Astrocyte of the cerebellum (primary cell): ENCODE data around the gene ASF1B.

Source experiments
- DNase-seq: peaks from one replicate; pipeline ENCODE4 v3.0.0-alpha.2; 2011; ENCODE audit warnings: low read depth
- H3K4me3 ChIP-seq: 2 replicates; pipeline ENCODE4 v1.5.1; 2011; ENCODE audit warnings: mild to moderate bottlenecking, low read depth, low read length, moderate library complexity
- in situ Hi-C: cut with HindIII; loops from 2 replicates; pipeline ENCODE4 v1.10.0; 2017; ENCODE audit warnings: low sequenced_read_pairs
- TF ChIP-seq, protein P1 (sequence below): IDR thresholded peaks from 2 replicates; pipeline ENCODE4 v1.5.1; 2012; ENCODE audit warnings: low read length, low read depth, moderate library complexity, mild to moderate bottlenecking; ENCODE audit errors: missing control alignments

Gene ASF1B

GRCh38 chr19:14139944-14140343, 3.6 kb upstream of the ASF1B start:
- TF ChIP-seq, protein P1, sequence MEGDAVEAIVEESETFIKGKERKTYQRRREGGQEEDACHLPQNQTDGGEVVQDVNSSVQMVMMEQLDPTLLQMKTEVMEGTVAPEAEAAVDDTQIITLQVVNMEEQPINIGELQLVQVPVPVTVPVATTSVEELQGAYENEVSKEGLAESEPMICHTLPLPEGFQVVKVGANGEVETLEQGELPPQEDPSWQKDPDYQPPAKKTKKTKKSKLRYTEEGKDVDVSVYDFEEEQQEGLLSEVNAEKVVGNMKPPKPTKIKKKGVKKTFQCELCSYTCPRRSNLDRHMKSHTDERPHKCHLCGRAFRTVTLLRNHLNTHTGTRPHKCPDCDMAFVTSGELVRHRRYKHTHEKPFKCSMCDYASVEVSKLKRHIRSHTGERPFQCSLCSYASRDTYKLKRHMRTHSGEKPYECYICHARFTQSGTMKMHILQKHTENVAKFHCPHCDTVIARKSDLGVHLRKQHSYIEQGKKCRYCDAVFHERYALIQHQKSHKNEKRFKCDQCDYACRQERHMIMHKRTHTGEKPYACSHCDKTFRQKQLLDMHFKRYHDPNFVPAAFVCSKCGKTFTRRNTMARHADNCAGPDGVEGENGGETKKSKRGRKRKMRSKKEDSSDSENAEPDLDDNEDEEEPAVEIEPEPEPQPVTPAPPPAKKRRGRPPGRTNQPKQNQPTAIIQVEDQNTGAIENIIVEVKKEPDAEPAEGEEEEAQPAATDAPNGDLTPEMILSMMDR = no peak
- no peak overlapping the region for H3K4me3 ChIP-seq
- DNase-seq = no peak
- in situ Hi-C loops = loop anchor here (5.0 kb wide), 2 partner anchors 63 to 272 kb away; no protein-coding TSS in a partner anchor

GRCh38 chr19:14138576-14139265, 2.3 kb upstream of the ASF1B start:
- H3K4me3 ChIP-seq = no peak overlapping the region
- in situ Hi-C loops = loop anchor here (5.0 kb wide), 2 partner anchors 61 to 274 kb away; no protein-coding TSS in a partner anchor
- TF ChIP-seq, protein P1 = no peak
- DNase-seq = no peak

DNA sequence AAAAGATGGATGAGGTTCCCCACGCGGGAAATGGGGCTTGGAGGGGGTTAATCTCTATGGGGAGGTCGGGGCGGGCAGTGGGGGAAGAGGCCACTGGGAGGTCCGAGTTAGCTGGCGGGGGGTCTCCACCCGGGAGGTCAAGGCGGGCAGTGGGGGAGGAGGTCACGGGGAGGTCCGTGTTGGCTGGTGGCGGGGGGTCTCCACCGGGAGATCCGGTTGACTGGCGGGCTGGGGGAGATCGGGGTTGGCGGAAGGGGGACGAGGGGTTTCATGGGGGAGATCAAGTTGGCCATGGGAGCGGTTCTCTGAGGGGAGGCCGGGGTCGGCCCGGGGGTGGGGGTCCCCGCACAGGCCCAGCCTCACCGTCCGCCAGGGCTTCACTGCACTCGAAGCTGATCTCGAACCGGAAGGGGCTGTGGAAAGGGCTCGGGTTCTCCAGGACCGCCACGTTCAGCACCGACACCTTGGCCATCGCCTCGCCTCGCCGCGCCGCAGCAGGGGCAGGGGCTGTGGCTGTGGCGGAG, 342 bp downstream of the ASF1B start:
- in situ Hi-C loops = loop anchor here (5.0 kb wide), 2 partner anchors 59 to 276 kb away; no protein-coding TSS in a partner anchor
- DNase-seq = no peak
- TF ChIP-seq, protein P1 = no peak
- H3K4me3 ChIP-seq = peak overlapping the region; percentile 80

GRCh38 chr19:14135355-14135754, 1.0 kb downstream of the ASF1B start:
- no peak for DNase-seq
- peak overlapping the region; percentile 80 for H3K4me3 ChIP-seq
- in situ Hi-C loops = loop anchor here (5.0 kb wide), 2 partner anchors 58 to 277 kb away; no protein-coding TSS in a partner anchor
- TF ChIP-seq, protein P1 = no peak

DNA sequence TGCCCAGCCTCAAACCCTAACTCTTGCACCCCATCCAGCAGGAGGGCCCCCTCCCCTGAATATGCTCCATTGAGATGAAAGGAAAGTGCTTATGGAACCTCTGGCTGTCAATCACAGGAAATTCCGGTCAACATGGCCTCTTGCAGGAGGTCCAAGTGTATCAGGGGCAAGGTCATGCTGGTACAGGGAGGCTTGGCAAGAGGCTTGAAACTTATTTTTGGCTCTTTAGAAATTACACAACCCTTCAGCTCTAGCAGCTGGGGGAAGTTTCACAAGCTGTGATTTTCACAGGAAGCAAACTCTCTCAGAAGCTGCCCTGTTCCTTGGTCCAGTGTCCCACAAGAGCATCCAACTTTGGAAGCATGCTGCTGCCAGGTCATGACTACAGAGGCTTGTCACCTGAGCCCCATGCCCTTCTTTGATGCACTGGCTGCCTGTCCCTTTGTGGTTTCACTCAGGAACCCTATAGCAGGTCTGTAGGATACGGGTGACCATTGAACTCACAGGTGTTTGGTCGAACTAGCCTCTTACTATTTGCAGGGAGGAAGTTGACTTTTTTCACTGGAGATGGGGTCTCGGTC, 8.4 kb downstream of the ASF1B start:
- DNase-seq = no peak
- H3K4me3 ChIP-seq = no peak overlapping the region
- TF ChIP-seq, protein P1 = no peak
- in situ Hi-C loops = no loop called here

- in situ Hi-C loops = no loop called here
- no peak overlapping the region for H3K4me3 ChIP-seq
- TF ChIP-seq, protein P1 = no peak
- DNase-seq = no peak
Observed at GRCh38 chr19:14127176-14127575, 9.2 kb downstream of the ASF1B start.
